SU-DHL-6 (cell line): Measurements from ENCODE around the gene HCN1.

Source experiments
- H2AFZ ChIP-seq: fragments of 200-600 bp; sonication (generic); 2 replicates; pipeline ENCODE4 v1.6.1; 2014; ENCODE audit warnings: low read depth, mild to moderate bottlenecking, moderate library complexity, mixed read lengths, antibody characterized with exemption, low read length; ENCODE audit not compliant: severe bottlenecking
- H3F3A ChIP-seq: fragments of 200-600 bp; shearing (Covaris generic); 2 replicates; pipeline ENCODE4 v1.6.0; 2016; ENCODE audit warnings: antibody characterized with exemption, mild to moderate bottlenecking; ENCODE audit not compliant: insufficient read depth
- H3K27ac ChIP-seq: fragments of 200-600 bp; sonication (generic); 2 replicates; pipeline ENCODE4 v1.5.1; 2016; ENCODE audit warnings: low read depth, mild to moderate bottlenecking, low read length, moderate library complexity, mixed read lengths
- H3K27me3 ChIP-seq: fragments of 200-600 bp; sonication (generic), shearing (Covaris generic); 2 replicates; pipeline ENCODE4 v1.6.0; 2014; ENCODE audit warnings: mild to moderate bottlenecking, low read length
- H3K36me3 ChIP-seq: fragments of 200-600 bp; sonication (generic); 2 replicates; pipeline ENCODE4 v1.6.1; 2014; ENCODE audit warnings: mild to moderate bottlenecking, low read length, mixed read lengths
- H3K4me2 ChIP-seq: fragments of 300-600, 200-600 bp; shearing (Covaris generic), sonication (generic); 2 replicates; pipeline ENCODE4 v1.6.0; 2014; ENCODE audit warnings: low read length, low read depth, mild to moderate bottlenecking; ENCODE audit not compliant: poor library complexity, severe bottlenecking
- H3K4me3 ChIP-seq: fragments of 200-600 bp; sonication (generic); 2 replicates; pipeline ENCODE4 v1.5.1; 2014; ENCODE audit warnings: antibody characterized with exemption, low read length, mild to moderate bottlenecking, mixed read lengths; ENCODE audit not compliant: insufficient read depth, poor library complexity, severe bottlenecking
- H3K79me2 ChIP-seq: fragments of 200-600 bp; sonication (generic); 2 replicates; pipeline ENCODE4 v1.6.1; 2014; ENCODE audit warnings: mild to moderate bottlenecking, low read length, moderate library complexity; ENCODE audit not compliant: insufficient read depth
- H3K9ac ChIP-seq: fragments of 200-600 bp; sonication (generic); 2 replicates; pipeline ENCODE4 v1.7.0; 2014; ENCODE audit warnings: mild to moderate bottlenecking, low read length
- H3K9me2 ChIP-seq: fragments of 200-600 bp; sonication (generic); replicated peaks from 2 replicates; pipeline ENCODE4 v1.6.1; 2014; ENCODE audit warnings: low read length; ENCODE audit not compliant: insufficient read depth
- H3K9me3 ChIP-seq: fragments of 200-600 bp; sonication (generic); 2 replicates; pipeline ENCODE4 v1.6.1; 2014; ENCODE audit warnings: low read length, mixed read lengths; ENCODE audit not compliant: insufficient read depth
- H4K20me1 ChIP-seq: fragments of 200-600 bp; sonication (generic); 2 replicates; pipeline ENCODE4 v1.6.1; 2014; ENCODE audit warnings: low read depth, mild to moderate bottlenecking, antibody characterized with exemption, low read length, moderate library complexity, mixed read lengths
- CTCF ChIP-seq: fragments of 200-600 bp; sonication (generic); IDR thresholded peaks from one replicate; pipeline ENCODE4 v1.5.1; 2017; ENCODE audit warnings: antibody characterized with exemption, mild to moderate bottlenecking, low read length, moderate library complexity; ENCODE audit not compliant: insufficient read depth, poor library complexity, severe bottlenecking
- EZH2phosphoT487 ChIP-seq: fragments of 200-600 bp; sonication (generic), shearing (Covaris generic); conservative IDR thresholded peaks from 2 replicates; pipeline ENCODE4 v1.6.1; 2018; ENCODE audit warnings: mild to moderate bottlenecking, antibody characterized with exemption, low read length, moderate library complexity, mixed read lengths

HCN1 gene

DNA sequence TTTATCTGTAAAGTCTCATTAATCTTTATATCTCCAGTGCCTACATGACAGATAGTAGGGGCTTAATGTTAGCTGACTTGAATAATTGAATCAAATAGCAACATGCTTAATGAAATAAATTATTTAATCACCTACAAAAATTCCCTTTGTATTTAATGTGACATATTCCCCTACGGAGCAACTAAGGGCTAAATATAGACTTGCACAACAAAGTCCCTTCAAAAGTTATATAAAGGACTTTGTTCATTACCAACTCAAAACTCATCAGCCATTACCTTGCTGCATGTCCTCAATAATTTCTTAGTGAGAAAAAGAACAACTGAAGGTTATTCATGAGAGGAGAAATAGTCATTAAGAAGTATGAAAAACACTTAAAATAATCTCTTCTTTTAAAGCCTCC, 424.6 kb downstream of the HCN1 start:
- TF ChIP-seq EZH2phosphoT487 (no peak), CTCF (no peak)

GRCh38 chr5:45264447-45264846, 431.7 kb downstream of the HCN1 start:
- Histone ChIP-seq H3K9ac (no peak overlapping the region), H3K9me2 (no peaks in the 10 kb centered on the region), H3K9me3 (no peaks in the 10 kb centered on the region), H3K4me3 (no peak overlapping the region), H3K36me3 (no peaks in the 10 kb centered on the region), H2AFZ (no peak overlapping the region), H3K27me3 (no peaks in the 10 kb centered on the region), H3K79me2 (no peaks in the 10 kb centered on the region), H3K4me2 (no peak overlapping the region), H3F3A (no peaks in the 10 kb centered on the region), H3K27ac (no peak overlapping the region), H4K20me1 (no peaks in the 10 kb centered on the region)
- TF ChIP-seq EZH2phosphoT487 (no peak), CTCF (no peak)

More for the DNA sequence above, 424.6 kb downstream of the HCN1 start:
- Histone ChIP-seq H3F3A (no peaks in the 10 kb centered on the region), H3K27ac (no peak overlapping the region), H3K4me2 (no peak overlapping the region), H3K9me2 (no peaks in the 10 kb centered on the region), H3K27me3 (no peaks in the 10 kb centered on the region), H3K9ac (no peak overlapping the region), H4K20me1 (no peaks in the 10 kb centered on the region), H2AFZ (no peak overlapping the region), H3K79me2 (no peaks in the 10 kb centered on the region), H3K4me3 (no peak overlapping the region), H3K36me3 (no peaks in the 10 kb centered on the region), H3K9me3 (no peaks in the 10 kb centered on the region)

DNA sequence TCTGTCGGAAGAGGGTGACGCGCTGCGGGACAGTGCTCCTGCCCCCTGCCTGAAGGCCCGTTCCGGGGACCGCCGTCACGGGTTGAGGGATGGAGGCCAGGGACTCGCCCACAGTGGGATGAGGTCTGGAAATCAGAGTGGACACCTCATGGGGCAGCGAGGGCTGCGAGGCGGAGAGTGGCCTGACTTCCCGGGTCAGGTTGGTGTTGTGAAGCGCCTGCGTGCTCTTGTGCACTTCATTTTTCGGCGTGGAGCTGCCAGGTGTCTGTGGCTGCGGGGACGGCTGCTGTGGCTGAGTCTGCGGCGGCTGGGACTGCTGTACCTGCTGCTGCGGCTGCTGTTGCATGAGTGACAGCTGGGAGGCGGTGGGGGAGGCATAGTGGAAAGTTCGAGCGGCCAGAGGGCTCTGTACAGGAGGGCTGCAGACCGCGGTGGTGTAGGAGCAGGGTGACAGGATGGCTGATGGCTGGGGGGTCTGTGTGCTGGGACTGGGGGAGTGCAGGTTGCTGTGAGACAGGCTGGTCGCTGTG, 434.1 kb downstream of the HCN1 start:
- H2AFZ ChIP-seq, result no peak overlapping the region
- TF ChIP-seq CTCF, result no peak
- no peak for TF ChIP-seq EZH2phosphoT487
- no peak overlapping the region for H3K9ac ChIP-seq
- no peaks in the 10 kb centered on the region for H3K27me3 ChIP-seq
- H3K36me3 ChIP-seq, result no peaks in the 10 kb centered on the region
- no peak overlapping the region for H3K4me2 ChIP-seq
- no peaks in the 10 kb centered on the region for H3K9me2 ChIP-seq
- H3K9me3 ChIP-seq, result no peaks in the 10 kb centered on the region
- no peaks in the 10 kb centered on the region for H4K20me1 ChIP-seq
- no peaks in the 10 kb centered on the region for H3K79me2 ChIP-seq
- H3F3A ChIP-seq, result no peaks in the 10 kb centered on the region
- H3K4me3 ChIP-seq, result no peak overlapping the region
- no peak overlapping the region for H3K27ac ChIP-seq
